Measurements from ENCODE around the gene MBD4. TPM values are rescaled to one million over a fixed set of nuclear protein-coding genes. Genes with fewer than 3 reads are reported as not detected.

MBD4 gene
- total and polyA plus RNA-seq, 2 experiments from 2014 or later, result 33.9 to 59.3 TPM

DNA sequence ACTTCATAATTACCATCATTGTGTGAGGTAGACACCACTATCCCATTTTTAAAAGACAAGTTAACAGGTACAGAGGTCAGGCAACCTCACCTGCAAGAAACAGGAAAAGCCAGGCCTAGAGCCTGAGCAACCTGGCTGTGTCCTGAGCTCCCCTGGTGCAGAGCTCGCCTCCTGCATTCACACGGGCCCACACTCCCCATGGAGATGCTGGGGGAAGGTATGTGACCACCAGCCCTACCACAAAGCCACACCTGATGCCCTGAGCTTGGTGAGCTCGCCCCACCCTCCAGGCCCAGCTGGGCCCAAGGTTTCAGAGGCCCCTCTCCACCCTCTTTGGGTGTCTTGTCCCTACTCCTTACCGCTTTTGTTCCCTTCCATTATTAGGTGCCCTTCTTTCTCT, 10.1 kb downstream of the MBD4 start:
- no peak overlapping the region for H3K4me3 ChIP-seq
- 0 out of 2 replicates have a peak, but pooled peaks cover 3% of the 10 kb centered on the region for H3K9me2 ChIP-seq (ENCODE audit: insufficient read depth)
- no peak overlapping the region for H2AFZ ChIP-seq
- Mint-ChIP-seq H3K9me3 (no peaks in the 10 kb centered on the region), H3K4me1 (peaks cover 40% of the 10 kb centered on the region), H3K27ac (peak overlapping the region; percentile 92), H3K4me3 (peak overlapping the region; percentile 25; the same call in 1 of the 3 replicates), H3K27me3 (ENCODE audit: insufficient read depth, low read depth, poor library complexity) (peaks cover 18% of the 10 kb centered on the region), H3K36me3 (ENCODE audit: low read depth) (peaks cover 38% of the 10 kb centered on the region)
- peak overlapping the region; percentile 76 for H3K27ac ChIP-seq (ENCODE audit: low read depth)
- H3K36me3 ChIP-seq (ENCODE audit: insufficient read depth), result peaks cover 29% of the 10 kb centered on the region
- peak; percentile 63 for DNase-seq (ENCODE audit: low spot score)
- H3K79me2 ChIP-seq (replicated peaks; ENCODE audit: insufficient read depth), result no peaks in the 10 kb centered on the region
- H3K4me2 ChIP-seq, result 0 out of 2 replicates have a peak overlapping the region, but pooled peaks have one; percentile 66
- peaks cover 10% of the 10 kb centered on the region; the same call in 1 of the 2 replicates for H3F3A ChIP-seq (replicated peaks; ENCODE audit: low read depth)
- H4K20me1 ChIP-seq (replicated peaks; ENCODE audit: insufficient read depth), result no peaks in the 10 kb centered on the region
- ATAC-seq, result peak; percentile 80
- peaks cover 11% of the 10 kb centered on the region for H3K27me3 ChIP-seq (ENCODE audit: insufficient read depth)
- H3K4me1 ChIP-seq (ENCODE audit: insufficient read depth), result peaks cover 34% of the 10 kb centered on the region
- TF ChIP-seq ZNF331 (CRISPR knock-in tag; IDR thresholded peaks at IDR 0.05; ENCODE audit: low read depth) (no peak), ZNF114 (CRISPR knock-in tag; IDR thresholded peaks at IDR 0.05) (no peak)
- TF ChIP-seq, protein P1, sequence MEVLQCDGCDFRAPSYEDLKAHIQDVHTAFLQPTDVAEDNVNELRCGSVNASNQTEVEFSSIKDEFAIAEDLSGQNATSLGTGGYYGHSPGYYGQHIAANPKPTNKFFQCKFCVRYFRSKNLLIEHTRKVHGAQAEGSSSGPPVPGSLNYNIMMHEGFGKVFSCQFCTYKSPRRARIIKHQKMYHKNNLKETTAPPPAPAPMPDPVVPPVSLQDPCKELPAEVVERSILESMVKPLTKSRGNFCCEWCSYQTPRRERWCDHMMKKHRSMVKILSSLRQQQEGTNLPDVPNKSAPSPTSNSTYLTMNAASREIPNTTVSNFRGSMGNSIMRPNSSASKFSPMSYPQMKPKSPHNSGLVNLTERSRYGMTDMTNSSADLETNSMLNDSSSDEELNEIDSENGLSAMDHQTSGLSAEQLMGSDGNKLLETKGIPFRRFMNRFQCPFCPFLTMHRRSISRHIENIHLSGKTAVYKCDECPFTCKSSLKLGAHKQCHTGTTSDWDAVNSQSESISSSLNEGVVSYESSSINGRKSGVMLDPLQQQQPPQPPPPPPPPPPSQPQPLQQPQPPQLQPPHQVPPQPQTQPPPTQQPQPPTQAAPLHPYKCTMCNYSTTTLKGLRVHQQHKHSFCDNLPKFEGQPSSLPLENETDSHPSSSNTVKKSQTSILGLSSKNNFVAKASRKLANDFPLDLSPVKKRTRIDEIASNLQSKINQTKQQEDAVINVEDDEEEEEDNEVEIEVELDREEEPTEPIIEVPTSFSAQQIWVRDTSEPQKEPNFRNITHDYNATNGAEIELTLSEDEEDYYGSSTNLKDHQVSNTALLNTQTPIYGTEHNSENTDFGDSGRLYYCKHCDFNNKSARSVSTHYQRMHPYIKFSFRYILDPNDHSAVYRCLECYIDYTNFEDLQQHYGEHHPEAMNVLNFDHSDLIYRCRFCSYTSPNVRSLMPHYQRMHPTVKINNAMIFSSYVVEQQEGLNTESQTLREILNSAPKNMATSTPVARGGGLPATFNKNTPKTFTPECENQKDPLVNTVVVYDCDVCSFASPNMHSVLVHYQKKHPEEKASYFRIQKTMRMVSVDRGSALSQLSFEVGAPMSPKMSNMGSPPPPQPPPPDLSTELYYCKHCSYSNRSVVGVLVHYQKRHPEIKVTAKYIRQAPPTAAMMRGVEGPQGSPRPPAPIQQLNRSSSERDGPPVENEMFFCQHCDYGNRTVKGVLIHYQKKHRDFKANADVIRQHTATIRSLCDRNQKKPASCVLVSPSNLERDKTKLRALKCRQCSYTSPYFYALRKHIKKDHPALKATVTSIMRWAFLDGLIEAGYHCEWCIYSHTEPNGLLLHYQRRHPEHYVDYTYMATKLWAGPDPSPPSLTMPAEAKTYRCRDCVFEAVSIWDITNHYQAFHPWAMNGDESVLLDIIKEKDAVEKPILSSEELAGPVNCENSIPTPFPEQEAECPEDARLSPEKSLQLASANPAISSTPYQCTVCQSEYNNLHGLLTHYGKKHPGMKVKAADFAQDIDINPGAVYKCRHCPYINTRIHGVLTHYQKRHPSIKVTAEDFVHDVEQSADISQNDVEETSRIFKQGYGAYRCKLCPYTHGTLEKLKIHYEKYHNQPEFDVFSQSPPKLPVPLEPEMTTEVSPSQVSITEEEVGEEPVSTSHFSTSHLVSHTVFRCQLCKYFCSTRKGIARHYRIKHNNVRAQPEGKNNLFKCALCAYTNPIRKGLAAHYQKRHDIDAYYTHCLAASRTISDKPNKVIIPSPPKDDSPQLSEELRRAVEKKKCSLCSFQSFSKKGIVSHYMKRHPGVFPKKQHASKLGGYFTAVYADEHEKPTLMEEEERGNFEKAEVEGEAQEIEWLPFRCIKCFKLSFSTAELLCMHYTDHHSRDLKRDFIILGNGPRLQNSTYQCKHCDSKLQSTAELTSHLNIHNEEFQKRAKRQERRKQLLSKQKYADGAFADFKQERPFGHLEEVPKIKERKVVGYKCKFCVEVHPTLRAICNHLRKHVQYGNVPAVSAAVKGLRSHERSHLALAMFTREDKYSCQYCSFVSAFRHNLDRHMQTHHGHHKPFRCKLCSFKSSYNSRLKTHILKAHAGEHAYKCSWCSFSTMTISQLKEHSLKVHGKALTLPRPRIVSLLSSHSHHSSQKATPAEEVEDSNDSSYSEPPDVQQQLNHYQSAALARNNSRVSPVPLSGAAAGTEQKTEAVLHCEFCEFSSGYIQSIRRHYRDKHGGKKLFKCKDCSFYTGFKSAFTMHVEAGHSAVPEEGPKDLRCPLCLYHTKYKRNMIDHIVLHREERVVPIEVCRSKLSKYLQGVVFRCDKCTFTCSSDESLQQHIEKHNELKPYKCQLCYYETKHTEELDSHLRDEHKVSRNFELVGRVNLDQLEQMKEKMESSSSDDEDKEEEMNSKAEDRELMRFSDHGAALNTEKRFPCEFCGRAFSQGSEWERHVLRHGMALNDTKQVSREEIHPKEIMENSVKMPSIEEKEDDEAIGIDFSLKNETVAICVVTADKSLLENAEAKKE (CRISPR knock-in tag; IDR thresholded peaks at IDR 0.05), result no peak

DNA sequence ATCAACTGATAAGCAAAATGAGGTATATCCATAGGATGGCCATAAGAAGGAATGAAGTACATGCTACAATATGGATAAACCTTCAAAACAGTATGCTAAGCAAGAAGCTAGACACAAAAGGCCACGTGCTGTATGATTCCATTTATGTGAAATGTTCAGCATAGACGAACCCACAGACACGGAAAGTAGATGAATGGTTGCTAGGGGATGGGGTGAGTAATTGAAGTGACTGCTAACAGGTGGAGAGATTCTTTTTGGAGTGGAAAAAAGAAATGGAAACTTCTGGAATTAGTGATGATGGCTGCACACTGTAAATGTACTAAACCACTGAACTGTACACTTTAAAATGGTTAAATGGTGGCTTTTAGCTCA, 10.7 kb downstream of the MBD4 start:
- Mint-ChIP-seq H3K27me3 (ENCODE audit: insufficient read depth, low read depth, poor library complexity) (peaks cover 18% of the 10 kb centered on the region), H3K27ac (peak overlapping the region; percentile 92), H3K4me1 (peaks cover 46% of the 10 kb centered on the region), H3K4me3 (peak overlapping the region; percentile 83), H3K9me3 (no peaks in the 10 kb centered on the region), H3K36me3 (ENCODE audit: low read depth) (peaks cover 35% of the 10 kb centered on the region)
- Histone ChIP-seq H2AFZ (peak overlapping the region; percentile 78), H3K4me3 (peak overlapping the region; percentile 20), H3K79me2 (replicated peaks; ENCODE audit: insufficient read depth) (no peaks in the 10 kb centered on the region), H3K36me3 (ENCODE audit: insufficient read depth) (peaks cover 25% of the 10 kb centered on the region), H3F3A (replicated peaks; ENCODE audit: low read depth) (peaks cover 10% of the 10 kb centered on the region; the same call in 1 of the 2 replicates), H3K9me2 (ENCODE audit: insufficient read depth) (0 out of 2 replicates have a peak, but pooled peaks cover 3% of the 10 kb centered on the region), H3K27ac (ENCODE audit: low read depth) (peak overlapping the region; percentile 76), H4K20me1 (replicated peaks; ENCODE audit: insufficient read depth) (no peaks in the 10 kb centered on the region), H3K27me3 (ENCODE audit: insufficient read depth) (peaks cover 11% of the 10 kb centered on the region), H3K4me2 (peak overlapping the region; percentile 66), H3K4me1 (ENCODE audit: insufficient read depth) (peaks cover 36% of the 10 kb centered on the region)
- ATAC-seq (no peak), DNase-seq (ENCODE audit: low spot score) (no peak)
- TF ChIP-seq, protein P2, sequence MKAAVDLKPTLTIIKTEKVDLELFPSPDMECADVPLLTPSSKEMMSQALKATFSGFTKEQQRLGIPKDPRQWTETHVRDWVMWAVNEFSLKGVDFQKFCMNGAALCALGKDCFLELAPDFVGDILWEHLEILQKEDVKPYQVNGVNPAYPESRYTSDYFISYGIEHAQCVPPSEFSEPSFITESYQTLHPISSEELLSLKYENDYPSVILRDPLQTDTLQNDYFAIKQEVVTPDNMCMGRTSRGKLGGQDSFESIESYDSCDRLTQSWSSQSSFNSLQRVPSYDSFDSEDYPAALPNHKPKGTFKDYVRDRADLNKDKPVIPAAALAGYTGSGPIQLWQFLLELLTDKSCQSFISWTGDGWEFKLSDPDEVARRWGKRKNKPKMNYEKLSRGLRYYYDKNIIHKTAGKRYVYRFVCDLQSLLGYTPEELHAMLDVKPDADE (IDR thresholded peaks at IDR 0.05), result no peak
- TF ChIP-seq NANOG (IDR thresholded peaks at IDR 0.05; ENCODE audit: borderline replicate concordance), result no peak
- no peak for TF ChIP-seq STAT1 (IDR thresholded peaks at IDR 0.05; ENCODE audit: unreplicated experiment)
- no peak for TF ChIP-seq ZNF331 (CRISPR knock-in tag; IDR thresholded peaks at IDR 0.05; ENCODE audit: low read depth)
- no peak for TF ChIP-seq ZNF114 (CRISPR knock-in tag; IDR thresholded peaks at IDR 0.05)
- TF ChIP-seq EZH2 (IDR thresholded peaks at IDR 0.05; ENCODE audit: low read depth, unreplicated experiment), result no peak
- TF ChIP-seq, protein P3, sequence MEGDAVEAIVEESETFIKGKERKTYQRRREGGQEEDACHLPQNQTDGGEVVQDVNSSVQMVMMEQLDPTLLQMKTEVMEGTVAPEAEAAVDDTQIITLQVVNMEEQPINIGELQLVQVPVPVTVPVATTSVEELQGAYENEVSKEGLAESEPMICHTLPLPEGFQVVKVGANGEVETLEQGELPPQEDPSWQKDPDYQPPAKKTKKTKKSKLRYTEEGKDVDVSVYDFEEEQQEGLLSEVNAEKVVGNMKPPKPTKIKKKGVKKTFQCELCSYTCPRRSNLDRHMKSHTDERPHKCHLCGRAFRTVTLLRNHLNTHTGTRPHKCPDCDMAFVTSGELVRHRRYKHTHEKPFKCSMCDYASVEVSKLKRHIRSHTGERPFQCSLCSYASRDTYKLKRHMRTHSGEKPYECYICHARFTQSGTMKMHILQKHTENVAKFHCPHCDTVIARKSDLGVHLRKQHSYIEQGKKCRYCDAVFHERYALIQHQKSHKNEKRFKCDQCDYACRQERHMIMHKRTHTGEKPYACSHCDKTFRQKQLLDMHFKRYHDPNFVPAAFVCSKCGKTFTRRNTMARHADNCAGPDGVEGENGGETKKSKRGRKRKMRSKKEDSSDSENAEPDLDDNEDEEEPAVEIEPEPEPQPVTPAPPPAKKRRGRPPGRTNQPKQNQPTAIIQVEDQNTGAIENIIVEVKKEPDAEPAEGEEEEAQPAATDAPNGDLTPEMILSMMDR (conservative IDR thresholded peaks at IDR 0.05; ENCODE audit: low read depth in 2 of 2), result no peak
- no peak for TF ChIP-seq JUNB (IDR thresholded peaks at IDR 0.05; ENCODE audit: unreplicated experiment)
- TF ChIP-seq CREB1 (CRISPR knock-in tag; IDR thresholded peaks at IDR 0.05; ENCODE audit: low read depth), result no peak
- TF ChIP-seq EZH2phosphoT487 (IDR thresholded peaks at IDR 0.05; ENCODE audit: unreplicated experiment), result no peak
